HG03575 (cell line): ENCODE data around the gene HAPLN1.

Source experiments
- ATAC-seq: cut with Tn5 transposase; IDR thresholded peaks from one replicate; pipeline ENCODE4 v1.9.1; 2021; ENCODE audit not compliant: unreplicated experiment, insufficient number of reproducible peaks, low FRiP score; ENCODE audit errors: extremely low read depth

The HAPLN1 gene

GRCh38 chr5:83657807-83658525, 62.7 kb downstream of the HAPLN1 start:
- no peak for ATAC-seq

DNA sequence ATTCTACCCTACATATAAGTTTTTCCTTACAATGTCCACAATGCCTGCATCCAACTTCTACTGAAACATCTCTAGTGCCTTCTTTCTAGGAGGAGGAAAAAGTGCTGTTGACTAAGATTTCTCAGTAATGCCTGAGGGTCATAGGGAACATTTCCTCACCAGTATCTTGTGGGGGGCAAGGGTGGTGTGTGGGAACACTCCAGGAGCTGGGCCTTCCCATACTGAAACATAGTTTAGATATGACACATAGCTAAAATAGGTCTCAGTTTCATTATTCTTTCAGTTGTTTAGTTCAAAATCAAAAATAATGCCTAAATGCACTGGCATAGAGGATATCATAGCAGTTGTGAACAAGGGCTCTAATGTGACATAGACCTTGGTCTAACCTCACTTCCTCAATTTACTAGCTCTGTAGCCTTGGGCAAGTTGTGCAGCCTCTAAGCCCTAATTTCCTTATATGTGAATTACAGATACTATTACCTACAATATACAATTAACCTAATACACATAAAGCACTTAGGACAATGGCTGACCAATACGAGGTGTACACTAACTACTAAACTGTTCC, 66.1 kb downstream of the HAPLN1 start:
- no peak for ATAC-seq

- peak; percentile 85 for ATAC-seq
These were observed 67.0 kb downstream of the HAPLN1 start for GRCh38 chr5:83653669-83654068.

GRCh38 chr5:83645936-83646335, 74.7 kb downstream of the HAPLN1 start:
- no peak for ATAC-seq

GRCh38 chr5:83644301-83644700, 76.4 kb downstream of the HAPLN1 start:
- ATAC-seq: no peak

DNA sequence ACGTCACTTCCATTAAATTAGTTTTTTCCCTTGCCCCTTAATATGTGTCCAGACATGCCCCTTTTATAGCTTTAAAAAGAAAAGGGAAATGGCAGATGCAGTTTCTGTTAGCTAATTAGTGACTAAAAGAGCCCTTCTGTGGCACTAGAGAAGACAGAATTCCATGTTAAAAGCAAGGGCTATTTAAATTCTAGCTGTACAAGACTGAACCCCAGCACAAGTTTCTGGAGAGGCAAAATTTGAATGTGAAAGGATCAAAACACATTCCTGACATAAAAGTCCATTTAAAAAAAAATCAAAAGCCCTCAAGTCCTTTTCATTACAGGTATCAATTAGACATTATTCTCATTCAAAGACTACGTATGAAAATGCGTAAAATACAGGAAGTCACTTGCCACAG, 78.7 kb downstream of the HAPLN1 start:
- no peak for ATAC-seq

- no peak for ATAC-seq
These were observed 80.7 kb downstream of the HAPLN1 start for GRCh38 chr5:83639911-83640310.

DNA sequence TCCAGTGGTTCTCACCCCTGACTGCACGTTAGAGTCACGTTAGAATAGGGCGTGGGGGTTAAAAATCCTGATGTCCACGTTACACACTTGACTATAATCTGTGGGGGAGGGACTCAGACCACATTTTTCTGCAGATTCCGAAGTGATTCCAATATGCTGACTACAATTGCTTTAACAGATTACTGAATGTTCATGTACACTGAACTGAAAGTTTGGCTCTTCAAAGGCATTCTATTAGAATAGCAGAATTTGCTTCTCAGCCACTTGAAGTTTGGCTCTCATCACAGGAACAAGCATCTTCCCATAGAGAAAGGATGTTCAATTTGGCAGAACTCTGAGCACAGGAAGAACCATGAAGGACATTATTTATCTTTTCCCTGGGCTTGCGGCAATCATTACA, 84.5 kb downstream of the HAPLN1 start:
- ATAC-seq: no peak

DNA sequence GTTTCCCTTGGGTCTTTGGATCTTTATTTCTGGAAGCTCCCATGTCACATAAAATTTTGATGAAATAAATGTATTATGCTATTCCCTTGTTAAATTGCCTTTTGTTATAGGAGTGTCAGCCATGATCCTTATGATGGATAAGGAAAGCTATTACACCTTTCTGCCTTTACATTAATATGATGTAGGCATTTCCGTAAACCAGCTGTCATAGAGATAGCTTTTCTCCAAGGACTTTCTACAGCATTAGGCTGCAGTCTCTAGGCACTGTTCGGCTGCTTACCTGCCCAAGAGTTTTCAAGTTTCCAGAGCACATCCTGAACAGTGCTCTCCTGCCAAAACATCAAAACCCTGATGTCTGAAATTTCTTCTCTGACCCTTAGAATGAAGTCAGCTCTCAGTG, 87.4 kb downstream of the HAPLN1 start:
- ATAC-seq: no peak

DNA sequence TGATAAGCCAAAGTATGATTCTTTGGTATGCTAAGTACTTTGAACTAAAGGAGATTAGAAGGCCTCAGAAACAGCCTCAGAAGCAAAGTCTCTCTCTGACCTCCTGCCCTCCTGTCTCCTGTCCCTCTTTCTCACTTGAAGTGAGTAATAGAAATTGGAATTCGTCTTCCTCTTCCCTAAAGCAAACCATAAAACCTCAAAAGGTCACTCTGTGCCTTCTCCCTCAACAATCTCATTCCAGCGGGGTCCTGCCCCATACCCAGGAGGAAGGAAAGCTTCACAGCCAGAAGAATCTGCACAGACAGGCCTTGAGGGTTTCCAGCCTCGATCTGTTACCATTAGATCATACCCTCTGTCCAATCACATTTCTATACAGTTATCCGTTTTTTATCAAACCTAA, 87.8 kb downstream of the HAPLN1 start:
- ATAC-seq: no peak

- no peak for ATAC-seq
These were observed 92.3 kb downstream of the HAPLN1 start for GRCh38 chr5:83628360-83628759.

DNA sequence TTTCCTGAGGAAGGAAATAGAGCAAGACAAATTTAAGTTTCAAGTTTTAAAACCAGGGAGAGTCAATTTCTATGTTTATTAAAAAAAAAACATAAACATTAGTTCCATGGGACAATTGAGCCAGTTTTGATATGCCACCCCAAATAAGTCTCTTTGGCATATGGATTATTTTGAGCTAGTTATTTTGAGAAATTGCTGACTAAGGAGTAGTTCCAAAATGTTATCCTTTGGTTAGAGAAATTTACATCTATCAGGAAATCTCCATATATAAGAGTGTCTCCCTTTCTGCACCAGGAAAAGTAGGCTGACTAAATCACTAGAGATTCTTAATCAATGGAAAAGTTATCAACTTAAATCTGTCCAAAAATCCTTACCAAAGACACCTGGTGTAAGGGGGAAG, 105.8 kb downstream of the HAPLN1 start:
- ATAC-seq: no peak

GRCh38 chr5:83608122-83608521, 112.5 kb downstream of the HAPLN1 start:
- ATAC-seq: no peak

- no peak for ATAC-seq
These were observed 125.4 kb downstream of the HAPLN1 start for GRCh38 chr5:83595217-83595616.

DNA sequence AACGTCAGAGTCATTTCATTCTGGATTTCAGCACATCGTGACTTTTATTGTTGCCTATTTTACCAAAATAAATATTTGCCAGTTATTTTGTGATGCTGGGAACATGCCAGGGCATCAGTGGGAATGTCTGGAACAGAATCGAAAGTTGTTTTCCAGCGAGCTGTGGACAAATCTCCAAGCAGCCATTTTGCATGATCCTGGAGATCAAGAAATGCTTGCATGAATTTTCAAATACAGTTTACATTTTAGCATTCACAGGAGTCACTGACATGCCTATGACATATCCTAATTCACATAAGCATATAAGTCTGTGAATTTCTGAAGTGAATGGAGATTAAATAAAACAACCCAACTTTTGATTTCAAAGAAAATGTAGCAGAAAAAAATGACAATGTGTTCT, 129.7 kb downstream of the HAPLN1 start:
- ATAC-seq: no peak

- ATAC-seq: no peak
These were observed 130.9 kb downstream of the HAPLN1 start for GRCh38 chr5:83589786-83590185.
